Measurements from ENCODE around the gene LRRC18. TPM values are rescaled to one million over a fixed set of nuclear protein-coding genes. Genes with fewer than 3 reads are reported as not detected.

Gene LRRC18
- total RNA-seq, 1 experiment from 2014 or later: not detected

DNA sequence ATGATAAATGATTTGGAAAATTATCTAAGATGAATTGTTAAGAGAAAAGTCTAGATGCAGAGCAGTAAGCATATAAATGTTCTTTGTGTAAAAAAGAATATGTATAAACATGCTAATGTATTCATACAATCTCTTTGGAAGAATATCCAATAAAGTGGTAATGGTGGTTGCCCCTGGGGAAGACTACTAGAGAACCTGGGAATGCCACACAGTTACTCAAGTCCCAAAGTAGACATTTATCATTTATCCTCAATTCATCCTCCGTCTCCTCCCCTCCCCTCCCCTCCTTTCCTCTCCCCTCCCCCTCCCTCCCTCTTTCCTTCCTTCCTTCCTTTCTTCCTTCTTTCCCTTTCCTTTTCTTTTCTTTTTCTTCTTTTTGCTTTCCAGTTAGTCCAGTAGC is 51.7 kb downstream of the LRRC18 start:
- no peaks in the 10 kb centered on the region for H3K9me3 Mint-ChIP-seq (ENCODE audit: unreplicated experiment)
- no peak for DNase-seq
- CTCF ChIA-PET: no interaction called here
- H3K4me3 ChIP-seq (ENCODE audit: low read depth, low read length): no peak overlapping the region
- H3K36me3 Mint-ChIP-seq (ENCODE audit: insufficient read depth, unreplicated experiment): no peaks in the 10 kb centered on the region
- H3K4me1 Mint-ChIP-seq (ENCODE audit: low read depth, unreplicated experiment): no peaks in the 10 kb centered on the region
- peaks cover 2% of the 10 kb centered on the region; the same call in 1 of the 2 replicates for H3K27me3 ChIP-seq (replicated peaks; ENCODE audit: control insufficient read depth, insufficient read depth, low read length)
- peaks cover 14% of the 10 kb centered on the region for H3K27me3 Mint-ChIP-seq (ENCODE audit: insufficient read depth, unreplicated experiment)
- H3K36me3 ChIP-seq (ENCODE audit: control insufficient read depth, insufficient read depth, low read length): no peaks in the 10 kb centered on the region
- TF ChIP-seq, protein P1, sequence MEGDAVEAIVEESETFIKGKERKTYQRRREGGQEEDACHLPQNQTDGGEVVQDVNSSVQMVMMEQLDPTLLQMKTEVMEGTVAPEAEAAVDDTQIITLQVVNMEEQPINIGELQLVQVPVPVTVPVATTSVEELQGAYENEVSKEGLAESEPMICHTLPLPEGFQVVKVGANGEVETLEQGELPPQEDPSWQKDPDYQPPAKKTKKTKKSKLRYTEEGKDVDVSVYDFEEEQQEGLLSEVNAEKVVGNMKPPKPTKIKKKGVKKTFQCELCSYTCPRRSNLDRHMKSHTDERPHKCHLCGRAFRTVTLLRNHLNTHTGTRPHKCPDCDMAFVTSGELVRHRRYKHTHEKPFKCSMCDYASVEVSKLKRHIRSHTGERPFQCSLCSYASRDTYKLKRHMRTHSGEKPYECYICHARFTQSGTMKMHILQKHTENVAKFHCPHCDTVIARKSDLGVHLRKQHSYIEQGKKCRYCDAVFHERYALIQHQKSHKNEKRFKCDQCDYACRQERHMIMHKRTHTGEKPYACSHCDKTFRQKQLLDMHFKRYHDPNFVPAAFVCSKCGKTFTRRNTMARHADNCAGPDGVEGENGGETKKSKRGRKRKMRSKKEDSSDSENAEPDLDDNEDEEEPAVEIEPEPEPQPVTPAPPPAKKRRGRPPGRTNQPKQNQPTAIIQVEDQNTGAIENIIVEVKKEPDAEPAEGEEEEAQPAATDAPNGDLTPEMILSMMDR (IDR thresholded peaks at IDR 0.05; ENCODE audit: insufficient read depth in 1 of 2, low read depth in 1 of 2, low read length in 1 of 2, severe bottlenecking in 1 of 2, unreplicated experiment in 1 of 2): no peak
- no peak overlapping the region for H3K4me3 Mint-ChIP-seq (ENCODE audit: unreplicated experiment)
- H3K27ac Mint-ChIP-seq (ENCODE audit: unreplicated experiment): no peak overlapping the region
- no TSS peak for BruUV-seq (replicated peaks)
- intact Hi-C loops (cut with micrococcal nuclease; ENCODE audit: unreplicated experiment): loop anchor here (10.0 kb wide), 1 partner anchor 627 kb away; no protein-coding TSS in a partner anchor
- POLR2A ChIA-PET: no interaction called here
- no peaks in the 10 kb centered on the region for H3K4me1 ChIP-seq
- H3K9me3 ChIP-seq: no peaks in the 10 kb centered on the region

DNA sequence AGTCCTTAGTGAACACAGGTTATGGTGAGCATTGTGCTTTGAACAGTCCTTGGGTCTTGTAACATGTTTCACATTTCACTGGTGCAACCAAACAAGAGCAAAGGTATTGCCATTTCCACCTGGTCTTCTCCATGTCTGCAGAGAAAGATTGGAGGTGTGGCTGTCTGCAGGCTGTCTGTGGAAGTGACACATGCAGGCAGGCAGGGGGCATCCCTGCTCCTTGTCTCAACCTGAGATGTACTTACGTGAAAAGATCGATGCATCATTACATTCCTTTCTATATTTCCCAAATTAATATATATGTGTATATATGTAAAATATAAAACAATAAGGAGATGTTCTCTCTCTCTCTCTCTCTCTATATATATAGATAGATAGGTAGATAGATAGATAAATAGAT is 54.3 kb downstream of the LRRC18 start:
- no peaks in the 10 kb centered on the region for H3K4me1 Mint-ChIP-seq (ENCODE audit: low read depth, unreplicated experiment)
- no peaks in the 10 kb centered on the region for H3K9me3 ChIP-seq
- TF ChIP-seq, protein P1 (IDR thresholded peaks at IDR 0.05; ENCODE audit: insufficient read depth in 1 of 2, low read depth in 1 of 2, low read length in 1 of 2, severe bottlenecking in 1 of 2, unreplicated experiment in 1 of 2): peak; percentile 70 to 80
- H3K27me3 ChIP-seq (replicated peaks; ENCODE audit: control insufficient read depth, insufficient read depth, low read length): peaks cover 2% of the 10 kb centered on the region; the same call in 1 of the 2 replicates
- intact Hi-C loops (cut with micrococcal nuclease; ENCODE audit: unreplicated experiment): loop anchor here (1.0 to 10.0 kb wide), 2 partner anchors 279 to 629 kb away; no protein-coding TSS in a partner anchor
- ChIA-PET CTCF (interaction anchor here (0.9 kb wide), 1 partner anchor 227 kb away, joined by 3 read pairs; no protein-coding TSS in a partner anchor), POLR2A (no interaction called here)
- no TSS peak for BruUV-seq (replicated peaks)
- no peak overlapping the region for H3K4me3 ChIP-seq (ENCODE audit: low read depth, low read length)
- H3K27ac Mint-ChIP-seq (ENCODE audit: unreplicated experiment): no peak overlapping the region
- H3K36me3 Mint-ChIP-seq (ENCODE audit: insufficient read depth, unreplicated experiment): no peaks in the 10 kb centered on the region
- no peaks in the 10 kb centered on the region for H3K36me3 ChIP-seq (ENCODE audit: control insufficient read depth, insufficient read depth, low read length)
- peak in 1 of 2 experiments; percentile 61 for DNase-seq
- H3K9me3 Mint-ChIP-seq (ENCODE audit: unreplicated experiment): no peaks in the 10 kb centered on the region
- peaks cover 20% of the 10 kb centered on the region for H3K27me3 Mint-ChIP-seq (ENCODE audit: insufficient read depth, unreplicated experiment)
- H3K4me3 Mint-ChIP-seq (ENCODE audit: unreplicated experiment): no peak overlapping the region
- H3K4me1 ChIP-seq: no peaks in the 10 kb centered on the region

DNA sequence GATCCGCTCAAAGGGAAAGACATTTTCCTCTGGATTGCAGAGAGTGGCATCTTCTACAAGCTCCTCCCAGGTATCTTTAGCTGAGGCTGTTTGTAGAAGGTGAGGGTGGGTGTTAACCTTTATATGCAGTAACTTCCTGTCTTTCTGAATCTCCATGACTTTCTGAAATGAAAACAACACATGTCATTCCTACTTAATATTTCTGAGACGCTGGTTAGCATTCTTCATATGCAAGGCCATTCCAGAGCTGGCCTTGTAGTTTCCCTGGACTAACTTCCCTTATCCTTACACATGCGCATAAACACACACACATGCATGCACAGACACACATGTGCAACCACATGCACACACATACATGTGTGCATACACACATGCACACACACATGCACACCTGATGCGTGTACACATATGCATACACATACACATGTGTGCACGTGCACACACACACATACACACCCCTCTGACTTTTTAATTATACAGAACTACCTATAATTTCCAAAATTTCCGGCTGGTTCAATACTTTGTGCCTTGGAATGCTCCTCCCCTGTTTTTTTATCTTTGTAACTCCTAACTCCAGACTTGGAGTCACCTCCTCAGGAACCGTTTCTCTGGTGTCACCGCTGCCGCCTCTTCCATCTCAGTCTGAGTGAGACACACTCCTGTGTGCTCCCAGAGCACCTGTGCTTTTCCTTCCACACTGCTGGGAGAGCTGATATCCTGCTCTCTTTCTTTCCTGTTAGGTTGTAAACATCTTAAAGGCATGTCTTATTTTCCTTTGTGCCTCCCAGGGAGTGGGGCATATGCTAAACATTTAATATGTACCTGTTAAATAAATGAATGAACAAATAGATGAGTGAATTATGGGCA is 55.2 kb downstream of the LRRC18 start:
- DNase-seq: no peak
- H3K27me3 ChIP-seq (replicated peaks; ENCODE audit: control insufficient read depth, insufficient read depth, low read length): no peaks in the 10 kb centered on the region; the same call in 1 of the 2 replicates
- ChIA-PET CTCF (interaction anchor here (0.9 kb wide), 1 partner anchor 226 kb away, joined by 3 read pairs; no protein-coding TSS in a partner anchor), POLR2A (no interaction called here)
- Mint-ChIP-seq H3K4me1 (ENCODE audit: low read depth, unreplicated experiment) (no peaks in the 10 kb centered on the region), H3K36me3 (ENCODE audit: insufficient read depth, unreplicated experiment) (no peaks in the 10 kb centered on the region), H3K27me3 (ENCODE audit: insufficient read depth, unreplicated experiment) (peaks cover 25% of the 10 kb centered on the region), H3K4me3 (ENCODE audit: unreplicated experiment) (no peak overlapping the region), H3K27ac (ENCODE audit: unreplicated experiment) (no peak overlapping the region), H3K9me3 (ENCODE audit: unreplicated experiment) (no peaks in the 10 kb centered on the region)
- H3K4me1 ChIP-seq: no peaks in the 10 kb centered on the region
- TF ChIP-seq, protein P1 (IDR thresholded peaks at IDR 0.05; ENCODE audit: insufficient read depth in 1 of 2, low read depth in 1 of 2, low read length in 1 of 2, severe bottlenecking in 1 of 2, unreplicated experiment in 1 of 2): no peak
- no peak overlapping the region for H3K4me3 ChIP-seq (ENCODE audit: low read depth, low read length)
- no peaks in the 10 kb centered on the region for H3K36me3 ChIP-seq (ENCODE audit: control insufficient read depth, insufficient read depth, low read length)
- intact Hi-C loops (cut with micrococcal nuclease; ENCODE audit: unreplicated experiment): loop anchor here (1.0 to 10.0 kb wide), 2 partner anchors 280 to 630 kb away; no protein-coding TSS in a partner anchor
- no peaks in the 10 kb centered on the region for H3K9me3 ChIP-seq
- no TSS peak for BruUV-seq (replicated peaks)
